HL-60/S4 treated with retinoic acid at 250 ng/mL for 4 days and 3 days (cell line): ENCODE data around the gene KARS1.

Experiments
- in situ Hi-C: fragments of 300-500 bp; cut with MboI; formaldehyde crosslinking; loops from 2 replicates; pipeline ENCODE4 v1.7.0; 2022; ENCODE audit warnings: low sequenced_read_pairs

Gene KARS1

GRCh38 chr16:75647492-75648264 is at the start of gene KARS1, which contains the start of gene TERF2IP:
KARS1 (minus strand) TSS chr16:75647665; CDS start chr16:75647639, 26 bp downstream.
TERF2IP (plus strand) TSS chr16:75647773; CDS start chr16:75647883, 110 bp downstream.
- in situ Hi-C loops: no loop called here

GRCh38 chr16:75695708-75696107 is 48.2 kb upstream of the KARS1 start:
- in situ Hi-C loops: no loop called here

- in situ Hi-C loops: no loop called here
Measured at GRCh38 chr16:75687361-75687760, 39.9 kb upstream of the KARS1 start.

- in situ Hi-C loops: no loop called here
Measured at GRCh38 chr16:75682308-75682707, 34.8 kb upstream of the KARS1 start.

GRCh38 chr16:75679366-75679765 is 31.9 kb upstream of the KARS1 start:
- in situ Hi-C loops: no loop called here

GRCh38 chr16:75676909-75677308 is 29.4 kb upstream of the KARS1 start, which contains the start of gene CPHXL2:
CPHXL2 (minus strand) TSS chr16:75677009; CDS start chr16:75676999, 10 bp downstream.
- in situ Hi-C loops: no loop called here

- in situ Hi-C loops: no loop called here
Measured at GRCh38 chr16:75667503-75667902, 20.0 kb upstream of the KARS1 start.

- in situ Hi-C loops: no loop called here
Measured at GRCh38 chr16:75660726-75661302, 13.3 kb upstream of the KARS1 start.

GRCh38 chr16:75660321-75660720 is 12.9 kb upstream of the KARS1 start:
- in situ Hi-C loops: no loop called here

- in situ Hi-C loops: no loop called here
Measured at GRCh38 chr16:75658175-75658574, 10.7 kb upstream of the KARS1 start.

- in situ Hi-C loops: no loop called here
Measured at GRCh38 chr16:75653922-75654321, 6.5 kb upstream of the KARS1 start.

GRCh38 chr16:75648265-75649076 is 1.0 kb upstream of the KARS1 start:
- in situ Hi-C loops: no loop called here

- in situ Hi-C loops: no loop called here
Measured at GRCh38 chr16:75647112-75647491, 363 bp downstream of the KARS1 start.

GRCh38 chr16:75644240-75645012 is 3.0 kb downstream of the KARS1 start:
- in situ Hi-C loops: no loop called here

- in situ Hi-C loops: no loop called here
Measured at GRCh38 chr16:75640598-75640997, 6.9 kb downstream of the KARS1 start.

GRCh38 chr16:75635036-75635435 is 12.4 kb downstream of the KARS1 start:
- in situ Hi-C loops: no loop called here

- in situ Hi-C loops: no loop called here
Measured at GRCh38 chr16:75632857-75633256, 14.6 kb downstream of the KARS1 start.

- in situ Hi-C loops: no loop called here
Measured at GRCh38 chr16:75630052-75630451, 17.4 kb downstream of the KARS1 start.

- in situ Hi-C loops: no loop called here
Measured at GRCh38 chr16:75629132-75629531, 18.3 kb downstream of the KARS1 start.

GRCh38 chr16:75628351-75628750 is 19.1 kb downstream of the KARS1 start:
- in situ Hi-C loops: no loop called here

- in situ Hi-C loops: no loop called here
Measured at GRCh38 chr16:75627851-75628250, 19.6 kb downstream of the KARS1 start.
